ENCODE measurements around the gene KLHL26.
A peak's percentile ranks its signal among the peaks of the same experiment; 100 is the strongest.

Gene KLHL26

DNA sequence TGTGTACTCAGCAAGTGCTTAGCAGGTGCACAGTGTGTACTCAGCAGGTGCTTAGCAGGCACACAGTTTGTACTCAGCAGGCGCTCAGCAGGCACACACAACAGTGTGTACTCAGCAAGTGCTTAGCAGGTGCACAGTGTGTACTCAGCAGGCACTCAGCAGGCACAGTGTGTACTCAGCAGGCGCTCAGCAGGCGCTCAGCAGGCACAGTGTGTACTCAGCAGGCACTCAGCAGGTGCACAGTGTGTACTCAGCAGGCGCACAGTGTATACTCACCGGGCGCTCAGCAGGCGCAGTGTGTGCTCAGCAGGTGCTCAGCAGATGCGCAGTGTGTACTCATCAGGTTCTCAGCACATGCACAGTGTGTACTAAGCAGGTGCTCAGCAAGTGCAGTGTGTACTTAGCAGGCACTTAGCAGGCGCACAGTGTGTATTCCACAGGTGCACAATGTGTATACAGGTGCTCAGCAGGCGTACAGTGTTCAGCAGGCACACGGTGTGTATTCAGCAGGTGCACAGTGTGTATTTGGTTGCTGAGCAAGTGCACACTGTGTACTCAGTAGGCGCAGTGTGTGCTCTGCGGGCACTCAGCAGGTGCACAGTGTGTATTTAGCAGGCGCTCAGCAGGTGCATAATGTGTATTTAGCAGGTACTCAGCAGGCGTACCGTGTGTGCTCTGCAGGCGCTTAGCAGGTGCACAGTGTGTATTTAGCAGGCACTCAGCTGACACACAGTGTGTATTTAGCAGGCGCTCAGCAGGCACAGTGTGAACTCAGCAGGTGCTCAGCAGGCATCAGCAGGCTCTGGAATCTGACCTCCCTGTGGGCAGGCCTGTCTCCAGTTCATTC is 61.7 kb downstream of the KLHL26 start:
- no peak for DNase-seq

DNA sequence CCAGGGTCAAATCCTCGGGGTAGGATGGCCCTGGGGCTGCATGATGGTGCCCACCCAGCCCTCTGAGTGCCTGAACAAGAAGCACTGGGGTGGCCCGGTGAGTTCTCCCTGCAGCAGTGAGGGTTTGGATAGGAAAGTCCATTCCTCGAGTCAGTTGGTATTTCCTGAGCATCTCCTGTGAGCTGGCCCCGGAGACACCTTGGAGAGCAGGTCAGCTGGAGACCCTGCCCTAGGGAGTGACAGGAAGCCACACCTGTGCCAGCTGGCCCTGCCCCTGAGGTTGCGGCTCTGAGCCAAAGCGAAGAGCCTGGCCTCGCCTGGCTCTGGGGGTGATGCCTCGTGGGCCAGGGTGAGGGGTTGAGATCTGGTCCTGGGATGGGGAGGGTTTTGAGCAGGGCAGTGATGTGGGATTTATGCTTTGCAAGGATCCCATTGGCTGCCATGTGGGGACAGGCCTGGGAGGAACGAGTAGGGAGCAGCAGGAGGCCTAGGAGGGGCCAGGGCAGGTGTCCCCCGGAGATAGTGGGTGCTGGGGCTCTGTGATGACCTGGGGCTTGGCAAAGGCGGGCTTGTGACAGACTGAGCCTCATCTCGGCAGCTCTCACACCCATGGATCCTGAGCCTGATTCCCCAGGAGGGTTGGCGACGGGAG is 62.7 kb downstream of the KLHL26 start:
- no peak for DNase-seq

DNA sequence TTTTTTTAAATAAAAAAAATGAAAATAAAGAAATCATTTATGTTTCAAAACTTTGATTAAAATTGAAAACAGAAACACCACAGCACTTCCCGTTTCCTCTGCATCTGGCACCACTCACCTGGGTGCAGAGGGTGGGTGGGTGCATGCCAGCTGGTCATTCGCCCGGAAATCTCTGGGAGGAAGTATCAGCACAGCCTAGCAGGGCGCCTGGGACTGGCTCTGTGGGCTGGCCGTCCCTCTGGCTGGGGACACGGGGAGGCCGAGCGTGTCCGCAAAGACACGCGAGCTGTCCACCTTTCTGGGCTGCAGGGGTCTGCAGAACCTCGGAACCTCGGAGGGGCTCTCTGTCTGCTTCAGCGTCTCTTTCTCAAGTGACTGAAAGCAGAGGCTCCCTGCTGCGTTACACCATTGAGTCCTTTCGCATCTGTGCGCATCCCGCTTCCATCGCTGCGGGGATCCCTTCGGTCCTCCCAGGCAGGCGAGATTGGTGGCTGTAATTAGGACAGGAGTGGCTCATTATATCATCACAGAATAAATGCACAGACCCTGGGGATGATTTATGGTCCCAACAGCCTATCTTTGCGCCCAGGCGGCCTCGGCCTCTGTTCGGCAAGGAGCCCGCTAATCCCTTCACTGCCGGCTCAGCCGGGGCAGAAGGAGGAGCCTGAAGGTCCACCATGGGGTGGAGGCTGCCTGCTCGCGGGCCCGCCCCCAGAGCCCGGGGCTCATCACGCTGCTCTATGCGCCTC is 63.8 kb downstream of the KLHL26 start:
- DNase-seq = peak; percentile 72

DNA sequence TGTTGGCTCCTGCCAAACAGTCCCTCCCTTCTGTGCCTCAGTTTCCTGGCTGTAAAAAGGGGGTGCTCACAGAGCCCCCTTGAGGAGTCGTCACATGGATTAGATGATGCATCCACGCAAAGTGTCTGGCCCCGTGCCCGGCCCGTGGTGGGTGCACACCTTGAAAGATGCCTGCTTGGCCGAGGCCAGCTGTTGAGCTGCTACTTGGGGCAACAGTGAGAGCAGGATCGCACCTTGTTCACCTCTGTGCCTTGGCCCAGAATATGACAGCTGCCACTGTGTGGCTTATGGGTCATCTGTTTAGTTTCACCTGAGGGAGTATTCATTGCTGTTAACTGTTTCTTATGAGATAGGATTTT is 64.4 kb downstream of the KLHL26 start:
- DNase-seq = no peak

DNA sequence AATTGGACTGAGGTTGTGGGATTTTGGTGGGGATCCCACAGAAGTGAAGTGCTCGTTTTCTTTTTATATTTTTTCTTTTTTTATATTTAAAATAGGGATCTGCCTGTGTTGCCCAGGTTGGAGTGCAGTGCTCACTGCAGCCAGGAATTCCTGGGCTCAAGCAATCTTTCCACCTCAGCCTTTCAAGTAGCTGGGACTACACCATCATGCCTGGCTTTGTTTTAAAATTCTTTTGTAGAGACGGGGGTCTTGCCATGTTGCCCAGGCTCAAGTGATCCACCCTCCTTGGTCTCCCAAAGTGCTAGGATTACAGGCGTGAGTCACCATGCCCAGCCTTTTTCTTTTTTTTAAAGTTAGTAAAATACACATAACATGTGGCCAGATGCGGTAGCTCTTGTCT is 67.2 kb downstream of the KLHL26 start:
- no peak for DNase-seq

DNA sequence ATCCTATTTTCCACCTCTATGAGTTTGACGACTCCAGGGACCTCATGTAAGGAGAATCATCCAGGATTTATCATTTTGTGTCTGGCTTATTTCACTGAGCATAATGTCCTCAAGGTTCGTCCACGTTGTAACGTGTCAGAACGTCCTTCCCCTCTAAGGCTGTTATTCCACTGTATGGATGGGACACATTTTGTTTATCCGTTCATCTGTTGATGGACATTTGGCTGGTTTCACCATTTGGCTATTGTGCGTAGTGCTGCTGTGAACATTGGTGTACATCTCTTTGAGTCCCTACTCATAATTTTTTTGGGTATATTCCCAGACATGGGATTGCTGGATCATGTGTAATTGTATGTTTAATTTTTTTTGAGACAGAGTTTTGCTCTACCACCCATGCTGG is 68.1 kb downstream of the KLHL26 start:
- DNase-seq = no peak

DNA sequence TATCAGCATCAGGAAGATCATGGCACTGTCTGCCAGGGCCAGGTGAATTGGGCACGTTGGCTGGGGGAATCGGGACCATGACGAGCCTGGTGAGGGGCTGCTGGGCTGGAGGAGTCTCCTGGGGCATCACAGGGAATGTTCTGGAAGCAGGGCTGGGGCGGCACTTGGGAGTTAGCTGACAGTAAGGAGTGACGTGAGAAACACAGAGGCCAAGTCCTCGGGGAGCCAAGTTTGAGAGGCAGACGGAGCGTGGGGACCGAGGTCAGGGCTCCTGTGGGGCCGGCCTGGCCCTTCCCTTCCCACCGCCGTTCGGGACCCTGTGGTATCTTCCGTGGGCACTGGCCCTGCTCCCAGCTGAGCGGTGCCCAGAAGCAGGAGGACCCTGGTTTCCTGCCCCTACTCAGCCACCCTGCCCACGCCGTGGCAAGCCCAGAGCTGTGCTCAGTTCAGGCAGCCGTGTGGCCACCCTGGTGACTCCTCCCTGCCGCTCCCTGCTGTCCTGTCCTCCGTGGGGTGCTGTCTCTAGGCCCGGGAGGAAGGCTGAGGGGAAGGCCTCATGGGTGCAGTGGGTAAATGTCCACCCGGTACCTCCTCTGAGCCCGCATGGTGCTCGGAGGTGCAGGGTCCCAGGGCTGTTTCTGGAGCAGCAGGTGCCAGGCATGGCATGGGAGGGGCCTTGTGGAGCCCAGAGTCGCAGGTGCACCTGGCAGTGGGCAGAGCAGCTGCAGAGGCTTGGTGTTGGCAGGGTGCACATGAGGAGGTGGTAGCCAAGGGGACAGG is 71.8 kb downstream of the KLHL26 start:
- DNase-seq = no peak

DNA sequence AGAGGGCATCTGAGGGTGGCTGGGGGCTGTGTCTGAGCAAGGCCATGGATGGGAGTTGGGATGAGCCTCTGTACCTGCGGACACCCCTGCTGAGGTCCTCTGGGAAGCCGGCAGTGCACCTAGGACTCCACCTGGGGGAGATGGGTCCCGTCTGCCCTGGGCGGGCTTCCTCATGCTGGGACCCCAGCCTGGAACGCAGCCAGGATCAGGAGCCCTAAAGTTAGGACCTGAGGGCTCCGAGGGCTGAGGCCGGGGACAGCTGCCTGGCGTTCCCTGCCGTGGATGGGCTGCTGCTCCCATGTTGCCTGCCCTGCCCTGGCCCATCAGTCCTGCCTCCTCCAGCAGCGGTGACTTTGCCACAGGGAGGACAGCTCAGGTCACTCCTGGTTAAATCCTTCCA is 72.7 kb downstream of the KLHL26 start:
- DNase-seq = no peak

DNA sequence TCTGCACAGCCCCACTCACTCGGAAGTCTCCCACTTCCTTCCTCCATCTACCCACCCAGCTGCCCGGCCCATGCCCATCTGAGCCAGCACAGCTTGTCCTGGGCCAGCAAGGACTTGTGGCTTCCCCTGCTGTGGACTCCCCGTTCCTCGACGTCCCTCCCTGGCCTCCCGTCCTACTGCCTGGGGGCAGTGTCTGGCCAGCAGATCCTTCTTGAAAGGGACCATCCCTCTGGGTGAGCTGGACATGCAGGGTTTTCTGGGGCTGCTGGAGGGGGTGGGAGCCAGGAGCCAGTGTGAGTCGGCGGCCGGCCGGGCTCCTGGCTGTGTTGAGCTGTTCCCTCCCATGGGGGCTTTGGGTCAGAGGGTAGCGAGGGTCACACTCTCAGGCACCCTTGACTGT is 73.4 kb downstream of the KLHL26 start:
- DNase-seq = no peak

DNA sequence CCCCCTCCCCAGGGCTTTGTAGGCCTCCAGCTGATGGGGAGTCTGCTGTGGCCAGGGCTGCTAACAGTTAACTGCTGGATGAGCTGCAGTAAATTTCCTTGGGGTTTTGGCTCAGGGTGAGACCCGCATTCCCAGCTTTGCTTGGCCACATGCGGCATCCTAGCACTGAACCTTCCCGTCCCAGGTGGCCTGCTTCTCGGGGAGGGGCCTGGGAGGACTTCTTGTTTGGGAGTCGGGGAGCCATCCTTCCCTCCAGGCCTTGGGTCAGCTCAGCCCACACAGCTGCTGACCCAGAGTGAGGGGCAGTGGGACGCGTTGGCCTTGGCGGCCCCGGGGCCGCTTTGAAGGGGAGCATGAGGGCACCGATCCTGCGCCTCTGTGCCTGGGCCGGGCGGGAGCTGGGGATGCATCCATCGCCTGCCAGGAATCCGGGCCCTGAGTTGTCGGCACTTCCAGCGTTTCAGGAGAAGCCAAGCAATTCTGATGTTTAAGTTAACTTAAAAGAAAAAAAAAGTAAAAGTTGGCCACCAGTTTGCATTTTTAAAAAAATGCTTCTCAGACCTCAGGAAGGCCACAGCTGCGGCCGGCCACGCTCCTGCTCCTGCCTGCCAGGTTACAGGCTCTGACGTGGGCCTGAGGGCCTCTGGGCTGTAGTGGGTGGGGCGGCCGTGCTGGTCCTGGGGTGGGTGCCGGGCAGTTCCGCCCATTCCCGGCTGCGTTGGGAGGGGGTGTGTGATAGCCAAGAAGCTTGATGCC is 74.3 kb downstream of the KLHL26 start:
- DNase-seq = no peak

DNA sequence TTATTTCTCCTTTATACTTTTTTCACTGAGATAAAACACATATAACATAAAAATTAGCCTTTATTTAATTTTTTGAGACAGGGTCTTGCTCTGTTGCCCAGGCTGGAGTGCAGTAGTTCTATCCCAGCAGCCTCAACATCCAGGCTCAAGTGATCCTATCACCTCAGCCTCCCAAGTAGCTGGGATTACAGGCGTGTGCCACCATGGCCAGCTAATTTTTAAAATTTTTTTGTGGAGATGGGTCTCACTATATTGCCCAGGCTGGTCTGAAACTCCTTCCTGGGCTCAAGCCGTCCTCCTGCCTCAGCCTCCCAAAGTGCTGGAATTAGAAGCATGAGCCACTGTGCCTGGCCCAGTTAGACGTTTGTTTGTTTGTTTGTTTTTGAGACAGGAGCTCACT is 75.1 kb downstream of the KLHL26 start:
- no peak for DNase-seq

DNA sequence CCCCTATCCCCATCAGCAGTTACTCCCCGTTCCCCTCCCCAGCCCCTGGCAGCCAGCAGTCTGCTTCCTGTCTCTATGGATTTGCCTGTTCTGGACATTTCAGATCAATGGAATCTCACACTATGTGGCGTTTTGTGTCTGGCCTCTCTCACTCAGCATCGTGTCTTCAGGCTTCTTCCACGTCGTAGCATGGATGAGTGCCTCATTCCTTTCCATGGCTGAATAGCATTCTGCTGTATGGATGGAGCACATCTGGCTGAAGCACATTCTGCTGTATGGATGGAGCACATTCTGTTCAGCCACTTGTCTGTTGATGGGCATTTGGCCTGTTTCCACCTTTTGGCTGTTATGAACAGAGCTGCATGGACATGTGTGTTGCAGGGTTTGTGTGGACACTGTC is 76.2 kb downstream of the KLHL26 start:
- DNase-seq = no peak

DNA sequence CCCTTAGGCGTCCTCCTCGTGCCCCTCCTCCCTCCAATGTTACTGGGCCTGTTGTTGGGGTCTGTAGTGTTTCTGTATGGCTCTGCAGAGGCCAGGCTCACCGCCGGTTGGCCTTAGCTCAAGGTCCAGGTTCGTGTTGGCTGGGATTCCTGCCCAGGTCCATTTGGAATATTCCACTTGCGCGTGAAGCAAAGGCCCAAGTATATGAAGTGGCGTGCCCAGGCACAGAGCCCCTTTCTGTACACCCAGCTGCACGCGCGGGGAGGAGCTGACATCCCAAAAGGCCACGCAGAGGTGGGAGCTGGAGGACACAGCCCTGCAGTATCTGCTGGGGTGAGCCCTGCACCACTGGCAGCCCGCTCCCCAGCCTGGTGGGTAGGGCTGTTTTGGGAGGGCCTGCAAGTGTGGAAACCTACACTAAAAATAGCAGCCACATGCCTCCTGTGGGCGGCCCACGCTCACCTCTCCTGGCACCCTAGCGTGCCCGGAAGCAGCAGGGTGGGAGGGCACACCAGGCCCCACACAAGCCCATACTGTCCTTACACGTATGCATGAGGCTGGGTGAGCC is 76.8 kb downstream of the KLHL26 start:
- no peak for DNase-seq

DNA sequence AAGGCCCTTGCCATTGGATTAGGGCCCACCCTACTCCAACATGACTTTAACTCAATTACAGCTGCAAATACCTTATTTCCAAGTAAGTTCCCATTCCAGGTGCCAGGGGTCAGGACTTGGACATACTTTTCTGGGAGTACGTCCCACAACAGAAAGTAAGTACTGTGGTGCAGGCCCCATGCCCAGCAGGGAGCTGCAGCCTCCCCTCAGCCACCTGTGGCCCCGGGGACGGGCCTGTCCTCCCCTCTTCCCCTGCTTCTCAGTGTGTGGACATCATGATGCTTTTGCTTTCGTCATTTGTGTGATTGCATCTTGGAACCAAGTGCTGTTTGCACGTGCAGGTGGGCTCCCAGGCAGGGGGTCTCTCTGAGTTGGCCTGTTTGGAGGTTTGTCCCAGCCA is 78.6 kb downstream of the KLHL26 start:
- DNase-seq = no peak

DNA sequence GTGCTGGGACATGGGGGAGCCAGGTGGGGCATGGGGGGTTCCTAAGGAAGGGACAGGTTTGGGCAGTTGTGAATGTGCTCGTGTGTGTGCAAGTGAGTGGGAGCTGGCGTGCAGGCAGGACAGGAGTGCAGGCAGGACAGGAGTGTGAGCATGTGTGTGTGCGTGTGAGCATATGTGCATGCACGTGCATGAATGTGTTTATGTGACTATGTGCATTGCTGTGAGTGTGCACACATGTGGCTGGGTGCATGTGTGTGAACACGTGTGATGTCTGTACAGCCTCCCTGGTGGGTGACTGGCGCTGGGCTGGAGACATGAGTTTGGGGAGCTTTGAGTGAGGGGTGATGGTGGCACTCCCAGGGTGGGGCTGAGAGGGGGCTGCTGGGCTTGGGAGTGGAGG is 80.0 kb downstream of the KLHL26 start:
- DNase-seq = no peak

DNA sequence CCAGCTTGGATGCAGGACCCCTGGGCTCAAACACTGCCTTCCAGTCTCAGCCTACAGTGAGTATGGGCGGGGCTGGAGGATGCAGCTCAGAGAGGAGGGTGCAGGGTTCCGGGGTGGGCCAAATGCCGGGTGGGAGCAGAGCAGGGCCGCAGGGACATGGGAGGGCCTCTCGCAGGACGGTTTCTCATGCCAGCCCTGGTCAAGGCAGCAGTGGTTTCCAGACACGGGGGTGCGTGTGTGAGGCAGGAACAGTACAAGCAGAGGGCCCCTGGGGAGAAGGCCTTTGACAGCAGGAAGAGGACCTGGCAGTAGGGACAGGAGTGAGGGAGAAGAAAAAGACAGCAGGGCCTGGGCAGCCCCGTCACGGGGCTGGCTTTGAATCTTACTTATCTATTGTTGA is 80.8 kb downstream of the KLHL26 start:
- DNase-seq = no peak

DNA sequence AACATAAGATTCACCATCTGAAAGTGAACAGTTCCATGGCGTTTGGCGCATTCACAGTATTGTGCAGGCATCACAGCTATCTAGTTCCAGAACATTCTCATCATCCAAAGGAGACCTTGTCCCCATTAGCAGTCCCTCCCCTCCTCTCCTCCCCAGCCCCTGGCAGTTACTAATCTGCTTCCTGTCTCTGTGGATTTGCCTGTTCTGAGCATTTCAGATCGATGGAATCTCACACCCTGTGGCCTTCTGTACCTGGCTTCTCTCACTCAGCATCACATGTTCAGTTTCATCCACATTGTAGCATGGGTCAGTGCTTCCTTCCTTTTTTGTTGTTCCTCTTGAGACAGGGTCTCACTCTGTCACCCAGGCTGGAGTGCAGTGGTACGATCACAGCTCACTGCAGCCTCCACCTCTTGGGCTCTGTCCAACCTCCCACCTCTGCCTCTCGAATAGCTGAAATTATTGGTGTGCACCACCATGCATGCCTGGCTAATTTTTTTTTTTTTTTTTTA is 81.2 kb downstream of the KLHL26 start:
- no peak for DNase-seq

DNA sequence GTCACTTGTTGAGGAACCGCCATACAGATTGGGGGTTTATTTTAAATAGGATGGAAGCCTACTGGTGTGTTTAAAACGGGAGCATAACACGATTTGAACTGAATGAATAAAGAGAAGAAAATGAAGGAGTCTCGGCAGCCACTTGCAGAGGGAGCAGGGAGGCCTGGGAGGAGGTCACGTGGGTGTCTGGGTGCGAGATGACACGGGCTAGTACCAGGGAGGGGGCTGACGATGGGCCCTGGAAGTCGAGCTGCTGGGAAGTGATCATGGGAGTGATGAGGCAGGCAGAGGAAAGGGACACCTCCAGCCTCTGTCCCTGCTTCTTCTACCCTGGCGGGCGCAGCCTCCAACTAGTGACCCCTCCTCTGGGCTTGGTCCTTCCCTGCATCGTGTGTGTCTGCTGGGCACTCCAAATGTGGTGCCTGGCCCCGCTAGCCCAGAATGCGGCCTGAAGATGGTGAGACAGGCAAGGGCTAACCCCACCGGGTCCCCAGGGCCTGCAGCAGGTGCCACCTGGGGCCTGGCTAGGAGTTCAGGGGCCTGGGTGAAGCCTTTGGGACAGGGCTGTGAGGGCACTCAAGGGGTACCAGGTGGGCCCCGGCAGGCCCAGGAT is 82.1 kb downstream of the KLHL26 start:
- DNase-seq = no peak

DNA sequence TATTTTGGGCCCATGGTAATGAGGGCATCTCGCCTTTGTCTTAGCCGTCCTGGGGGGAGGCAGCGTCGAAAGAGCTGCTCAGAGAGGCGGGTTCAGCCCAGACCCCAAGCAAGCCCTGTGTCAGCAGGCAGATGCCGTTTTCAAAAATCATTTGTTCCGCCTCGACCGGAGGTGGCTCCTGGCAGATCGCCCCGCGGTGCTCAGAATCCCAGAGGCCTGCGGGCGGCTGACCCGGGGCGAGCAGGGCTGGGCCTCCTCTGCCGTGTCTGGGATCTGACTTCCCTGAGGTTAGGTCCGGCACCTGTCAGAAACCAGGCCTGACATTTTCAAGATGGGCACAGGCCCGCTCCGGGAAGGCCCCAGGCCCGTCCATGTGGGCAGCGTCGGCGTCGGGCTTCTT is 82.7 kb downstream of the KLHL26 start:
- no peak for DNase-seq
